Measurements from ENCODE around the gene PFKFB3.

GRCh38 chr10:6225263-6225814 is 22.6 kb downstream of the PFKFB3 start:
- no peak for TF ChIP-seq EZH2 (IDR thresholded peaks at IDR 0.05; ENCODE audit: insufficient read depth, poor library complexity, severe bottlenecking)
- TF ChIP-seq EZH2phosphoT487 (IDR thresholded peaks at IDR 0.05; ENCODE audit: insufficient read depth, low read depth): no peak
